Mucosa of gallbladder (tissue), 1 donor: ENCODE results near the gene APOBEC3B. TPM values are rescaled to one million over a fixed set of nuclear protein-coding genes. Genes with fewer than 3 reads are reported as not detected.
"Not testable (repeated sequence)": the region's sequence is repeated elsewhere in the genome, so short reads cannot be mapped to it uniquely, and the experiment has no call there.

Experiments
- DNase-seq: peaks from one replicate; pipeline ENCODE4 v3.0.0-alpha.2; 2020; ENCODE audit warnings: low spot score
- total RNA-seq: library from RNA; stranded (reverse); gene quantifications from one replicate; pipeline ENCODE4 v1.2.1, GENCODE V29; 2021
- donor health status: DM: no; HTN: no; CAD: no.

APOBEC3B gene
- total RNA-seq, 1 donor from 2014 or later = 1.8 TPM

GRCh38 chr22:38951734-38952133 lies 30.4 kb upstream of the APOBEC3B start:
- no peak for DNase-seq

GRCh38 chr22:38952281-38952993 lies 29.7 kb upstream of the APOBEC3B start:
- DNase-seq = no peak

GRCh38 chr22:38953091-38953490 lies 29.1 kb upstream of the APOBEC3B start:
- no peak for DNase-seq

GRCh38 chr22:38953577-38954413 lies 28.4 kb upstream of the APOBEC3B start:
- DNase-seq = no peak

- DNase-seq = no peak
These were observed 27.6 kb upstream of the APOBEC3B start for GRCh38 chr22:38954414-38955043.

- DNase-seq = no peak
These were observed 26.8 kb upstream of the APOBEC3B start for GRCh38 chr22:38955250-38955905.

GRCh38 chr22:38955926-38956325 lies 26.2 kb upstream of the APOBEC3B start:
- DNase-seq = no peak

GRCh38 chr22:38956551-38956950 lies 25.6 kb upstream of the APOBEC3B start:
- DNase-seq = no peak

GRCh38 chr22:38957046-38957770 lies 24.9 kb upstream of the APOBEC3B start, which contains the start of gene APOBEC3A:
Gene APOBEC3A, plus strand, starts transcription at chr22:38957609. Its CDS starts 83 bp downstream, at chr22:38957692.
- peak; percentile 54 for DNase-seq

GRCh38 chr22:38957808-38958650 lies 24.1 kb upstream of the APOBEC3B start:
- DNase-seq = no peak

GRCh38 chr22:38958651-38958943 lies 23.6 kb upstream of the APOBEC3B start:
- not testable (repeated sequence) for DNase-seq

GRCh38 chr22:38959590-38959989 lies 22.6 kb upstream of the APOBEC3B start:
- no peak for DNase-seq

GRCh38 chr22:38960673-38961072 lies 21.5 kb upstream of the APOBEC3B start:
- DNase-seq = not testable (repeated sequence)

- DNase-seq = not testable (repeated sequence)
These were observed 18.8 kb upstream of the APOBEC3B start for GRCh38 chr22:38963291-38963738.

- DNase-seq = peak; percentile 84
These were observed 18.3 kb upstream of the APOBEC3B start for GRCh38 chr22:38963872-38964271.

- DNase-seq = no peak
These were observed 17.8 kb upstream of the APOBEC3B start for GRCh38 chr22:38964306-38964705.

- no peak for DNase-seq
These were observed 17.2 kb upstream of the APOBEC3B start for GRCh38 chr22:38964989-38965388.

GRCh38 chr22:38965614-38966379 lies 16.4 kb upstream of the APOBEC3B start:
- no peak for DNase-seq

GRCh38 chr22:38966380-38966702 lies 15.8 kb upstream of the APOBEC3B start:
- DNase-seq = no peak

GRCh38 chr22:38966942-38967341 lies 15.2 kb upstream of the APOBEC3B start:
- DNase-seq = no peak
